ENCODE results near the gene CDHR2.

Gene CDHR2

DNA sequence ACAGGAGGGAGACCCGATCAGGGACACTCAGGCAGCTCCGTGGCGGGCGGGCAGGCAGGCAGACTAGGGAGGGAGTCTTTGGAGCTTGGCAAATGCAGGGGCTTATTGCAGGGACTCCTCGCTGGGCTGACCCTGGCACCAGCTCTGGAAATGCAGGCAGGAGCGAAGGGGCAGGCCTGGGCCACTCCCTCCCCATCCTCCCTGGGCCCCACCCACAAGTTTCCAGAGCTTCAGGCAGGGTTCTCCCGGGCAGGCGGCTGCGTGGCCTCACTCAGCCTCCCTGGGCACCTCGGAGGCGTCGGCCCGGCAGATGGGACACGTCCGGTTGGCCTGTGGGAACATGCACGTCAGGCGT, 20.4 kb upstream of the CDHR2 start:
- TF ChIP-seq, protein P1, sequence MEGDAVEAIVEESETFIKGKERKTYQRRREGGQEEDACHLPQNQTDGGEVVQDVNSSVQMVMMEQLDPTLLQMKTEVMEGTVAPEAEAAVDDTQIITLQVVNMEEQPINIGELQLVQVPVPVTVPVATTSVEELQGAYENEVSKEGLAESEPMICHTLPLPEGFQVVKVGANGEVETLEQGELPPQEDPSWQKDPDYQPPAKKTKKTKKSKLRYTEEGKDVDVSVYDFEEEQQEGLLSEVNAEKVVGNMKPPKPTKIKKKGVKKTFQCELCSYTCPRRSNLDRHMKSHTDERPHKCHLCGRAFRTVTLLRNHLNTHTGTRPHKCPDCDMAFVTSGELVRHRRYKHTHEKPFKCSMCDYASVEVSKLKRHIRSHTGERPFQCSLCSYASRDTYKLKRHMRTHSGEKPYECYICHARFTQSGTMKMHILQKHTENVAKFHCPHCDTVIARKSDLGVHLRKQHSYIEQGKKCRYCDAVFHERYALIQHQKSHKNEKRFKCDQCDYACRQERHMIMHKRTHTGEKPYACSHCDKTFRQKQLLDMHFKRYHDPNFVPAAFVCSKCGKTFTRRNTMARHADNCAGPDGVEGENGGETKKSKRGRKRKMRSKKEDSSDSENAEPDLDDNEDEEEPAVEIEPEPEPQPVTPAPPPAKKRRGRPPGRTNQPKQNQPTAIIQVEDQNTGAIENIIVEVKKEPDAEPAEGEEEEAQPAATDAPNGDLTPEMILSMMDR (IDR thresholded peaks at IDR 0.05; ENCODE audit: extremely low read depth, insufficient read depth, missing control alignments), result no peak
- in situ Hi-C loops (cut with MboI; ENCODE audit: low pct_unique_long_range_greater_than_20kb, low sequenced_read_pairs, unreplicated experiment), result no loop called here
- no peak for DNase-seq (ENCODE audit: low spot score)

DNA sequence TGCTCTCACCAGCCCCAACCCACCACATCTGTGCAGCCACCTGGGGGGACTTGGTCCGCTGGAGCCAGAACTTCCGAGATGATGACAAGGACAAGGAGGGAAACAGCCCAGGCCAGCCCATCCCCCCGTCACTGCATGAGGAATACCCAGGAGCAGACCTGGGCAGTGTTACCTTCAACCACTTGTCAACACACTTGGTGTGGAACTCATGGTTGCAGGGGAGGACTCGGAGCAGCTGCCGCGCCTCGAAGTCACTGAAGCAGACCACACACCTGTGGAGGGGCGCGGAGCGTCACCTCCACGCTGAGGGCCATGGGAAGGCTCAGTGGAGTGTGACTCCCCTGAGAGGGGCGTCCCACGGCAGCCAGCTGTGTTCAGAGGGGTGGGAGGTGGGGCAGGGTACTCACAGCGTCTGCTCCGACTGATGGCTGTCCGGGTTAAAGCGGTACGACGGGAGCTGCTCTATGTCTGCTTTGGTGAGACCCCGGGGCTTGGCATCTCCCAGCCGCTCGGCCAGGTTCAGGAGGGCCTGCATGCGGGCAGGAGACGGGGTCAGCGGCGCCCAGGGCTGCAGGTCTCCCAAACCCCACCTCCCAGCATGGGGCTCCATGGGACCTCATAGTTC, 19.9 kb upstream of the CDHR2 start:
- in situ Hi-C loops (cut with MboI; ENCODE audit: low pct_unique_long_range_greater_than_20kb, low sequenced_read_pairs, unreplicated experiment), result no loop called here
- peak; percentile 48 for DNase-seq (ENCODE audit: low spot score)
- TF ChIP-seq, protein P1 (IDR thresholded peaks at IDR 0.05; ENCODE audit: extremely low read depth, insufficient read depth, missing control alignments), result no peak

DNA sequence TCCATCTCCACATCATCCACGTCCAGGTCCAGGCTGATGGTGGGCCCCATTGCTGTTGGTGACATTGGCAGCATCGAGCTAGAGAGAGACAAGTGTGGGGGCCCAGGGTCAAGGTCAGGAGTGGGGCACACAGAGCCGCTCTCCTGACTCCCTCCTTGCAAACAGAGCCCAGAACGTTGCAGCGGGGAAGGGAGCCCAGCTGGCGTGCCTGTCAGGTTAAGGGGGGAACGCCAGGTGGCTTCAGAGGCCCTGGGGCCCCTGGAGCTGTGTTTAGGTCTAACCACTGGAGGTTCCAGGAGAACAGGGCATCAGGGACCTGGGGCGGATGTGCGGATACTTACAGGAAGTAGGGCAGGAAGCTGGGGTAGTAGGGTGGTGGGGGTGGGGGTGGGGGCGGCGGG, 19.4 kb upstream of the CDHR2 start:
- in situ Hi-C loops (cut with MboI; ENCODE audit: low pct_unique_long_range_greater_than_20kb, low sequenced_read_pairs, unreplicated experiment), result no loop called here
- DNase-seq (ENCODE audit: low spot score), result peak; percentile 54

DNA sequence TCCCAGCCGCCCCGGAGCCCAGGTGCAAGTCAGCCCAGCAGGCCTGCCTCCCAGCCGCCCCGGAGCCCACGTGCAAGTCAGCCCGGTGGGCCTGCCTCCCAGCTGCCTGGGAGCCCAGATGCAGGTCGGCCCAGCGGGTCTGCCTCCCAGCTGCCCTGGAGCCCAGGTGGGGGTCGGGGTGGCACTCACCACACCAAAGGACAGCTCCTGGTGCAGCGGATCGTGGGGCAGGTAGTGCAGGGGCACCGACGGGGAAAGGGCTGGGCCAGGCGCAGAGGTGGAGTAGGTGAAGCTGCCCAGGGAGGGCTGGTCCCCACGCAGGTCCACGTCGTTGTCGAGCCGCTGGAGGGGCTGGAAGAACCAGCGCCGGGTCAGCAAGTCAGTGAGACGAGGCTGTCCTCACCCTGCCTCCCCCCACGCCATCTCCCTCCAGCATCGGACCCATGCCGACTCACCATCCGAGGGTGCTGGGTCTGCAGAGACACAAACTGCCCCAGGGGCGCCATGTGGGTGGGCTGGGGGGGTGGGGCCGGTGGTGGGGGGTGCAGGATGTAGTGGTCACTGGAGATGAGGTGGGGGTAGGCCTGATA, 18.7 kb upstream of the CDHR2 start:
- no peak for DNase-seq (ENCODE audit: low spot score)
- in situ Hi-C loops (cut with MboI; ENCODE audit: low pct_unique_long_range_greater_than_20kb, low sequenced_read_pairs, unreplicated experiment), result no loop called here
- TF ChIP-seq, protein P1 (IDR thresholded peaks at IDR 0.05; ENCODE audit: extremely low read depth, insufficient read depth, missing control alignments), result no peak

More for the DNA sequence above, 19.4 kb upstream of the CDHR2 start:
- TF ChIP-seq, protein P1 (IDR thresholded peaks at IDR 0.05; ENCODE audit: extremely low read depth, insufficient read depth, missing control alignments), result no peak

DNA sequence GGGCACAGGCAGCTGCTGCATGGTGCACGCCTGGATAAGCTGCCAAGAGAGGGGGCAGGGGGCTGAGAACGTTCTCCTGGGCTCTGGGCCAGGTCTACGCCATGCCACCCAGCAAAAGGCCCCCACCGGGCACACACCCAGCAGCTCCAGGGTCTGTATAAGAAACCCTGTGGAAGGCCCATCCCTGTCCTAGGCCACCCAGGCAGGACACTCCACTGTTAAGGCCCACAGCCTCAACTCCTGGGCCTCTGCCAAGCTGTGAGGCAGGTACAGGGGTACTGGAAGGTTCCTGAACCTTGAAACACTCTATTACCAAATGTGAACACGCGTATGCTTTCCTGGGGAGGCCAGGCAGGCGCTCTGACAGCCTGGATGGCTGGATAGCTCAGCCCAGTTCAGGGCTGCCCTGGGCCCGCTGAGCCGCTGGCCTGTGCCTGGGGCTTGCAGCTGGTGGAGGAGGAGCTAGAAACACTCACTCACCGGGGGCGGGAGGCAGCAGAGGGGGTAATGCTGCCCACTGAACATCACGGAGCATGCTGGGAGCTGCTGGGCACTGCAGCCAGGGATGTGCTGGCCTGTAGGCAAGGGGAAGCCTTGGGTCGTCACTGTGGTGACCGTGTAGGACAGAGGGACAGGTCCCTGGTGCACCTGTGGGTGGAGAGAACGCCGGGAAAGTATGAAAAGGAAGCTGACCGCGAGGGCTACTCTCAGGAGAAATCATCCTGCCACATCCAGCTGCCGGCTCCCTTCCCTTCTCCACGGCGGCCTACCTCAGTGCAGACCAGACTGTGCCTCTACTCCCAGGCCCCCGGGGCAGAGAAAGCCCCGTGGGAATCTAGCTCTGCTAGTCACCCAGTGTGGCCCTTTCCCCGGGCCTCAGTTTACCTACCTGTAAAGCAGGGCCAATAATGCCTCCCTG, 17.9 kb upstream of the CDHR2 start:
- peak; percentile 24 for DNase-seq (ENCODE audit: low spot score)
- TF ChIP-seq, protein P1 (IDR thresholded peaks at IDR 0.05; ENCODE audit: extremely low read depth, insufficient read depth, missing control alignments), result no peak
- in situ Hi-C loops (cut with MboI; ENCODE audit: low pct_unique_long_range_greater_than_20kb, low sequenced_read_pairs, unreplicated experiment), result no loop called here

DNA sequence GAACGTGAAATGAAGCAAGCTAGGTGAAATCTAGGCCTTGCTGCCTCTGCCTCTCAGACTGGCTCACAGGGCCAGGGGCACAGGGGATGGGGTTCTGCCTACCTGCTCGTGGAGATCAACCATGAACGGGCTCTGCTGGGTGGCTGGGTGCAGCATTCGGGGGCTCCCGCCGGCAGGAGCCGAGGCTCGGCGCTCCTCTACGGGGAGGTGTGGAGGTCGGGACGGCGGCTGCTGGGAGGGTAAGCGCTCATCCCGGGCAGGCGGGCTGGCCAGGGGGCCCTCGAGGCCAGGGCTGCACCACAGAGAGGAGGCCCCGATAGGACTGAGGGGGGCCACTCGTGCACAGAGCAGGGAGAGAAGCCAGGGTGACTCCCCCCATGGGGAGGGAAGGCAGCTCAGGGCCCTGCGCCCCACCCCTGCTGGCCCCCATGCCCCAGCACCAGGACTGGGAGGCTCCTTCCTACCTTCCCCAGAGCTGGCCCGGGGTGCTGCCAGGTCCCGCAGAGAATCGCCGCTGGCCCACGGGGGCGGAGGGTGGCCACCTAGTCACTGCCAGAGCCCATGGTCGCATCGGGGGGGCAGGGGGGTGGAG, 17.1 kb upstream of the CDHR2 start:
- TF ChIP-seq, protein P1 (IDR thresholded peaks at IDR 0.05; ENCODE audit: extremely low read depth, insufficient read depth, missing control alignments), result no peak
- no peak for DNase-seq (ENCODE audit: low spot score)
- in situ Hi-C loops (cut with MboI; ENCODE audit: low pct_unique_long_range_greater_than_20kb, low sequenced_read_pairs, unreplicated experiment), result no loop called here

All from GM13977 (cell line).